ENCODE data around the gene ESAM.
A peak's percentile ranks its signal among the peaks of the same experiment; 100 is the strongest.

Gene ESAM

DNA sequence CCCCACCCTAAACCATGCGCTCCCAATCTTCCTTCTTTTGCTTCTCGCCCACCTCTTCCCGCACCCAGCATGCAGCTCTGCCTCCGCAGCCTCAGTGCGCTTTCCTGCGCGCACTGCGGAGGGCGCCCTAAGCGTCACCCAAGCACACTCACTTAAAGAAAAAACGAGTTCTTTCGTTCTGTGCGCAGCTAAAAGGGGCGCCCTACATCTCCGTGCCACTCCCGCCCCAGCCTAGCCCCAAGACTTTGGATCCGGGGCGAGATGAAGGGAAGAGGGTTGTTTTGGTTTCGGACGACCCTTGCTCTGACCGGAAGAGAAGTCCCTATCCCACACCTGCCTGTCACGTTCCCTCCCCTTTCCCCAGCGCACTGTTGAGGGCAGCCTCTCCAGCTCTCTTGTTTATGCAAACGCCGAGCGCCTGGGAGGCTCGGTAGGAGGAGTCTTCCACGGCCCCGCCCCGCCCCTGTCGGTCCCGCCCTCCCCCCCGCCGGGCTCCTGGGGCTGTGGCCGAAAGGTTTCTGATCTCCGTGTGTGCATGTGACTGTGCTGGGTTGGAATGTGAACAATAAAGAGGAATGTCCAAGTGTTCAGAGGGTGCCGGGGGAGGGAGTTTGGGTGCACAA lies 15.4 kb downstream of the ESAM start:
- Histone ChIP-seq H3K14ac (ENCODE audit: low read length) (no peak overlapping the region), H3K9ac (ENCODE audit: low read depth, low read length, poor library complexity) (no peak overlapping the region), H2BK120ac (ENCODE audit: low read depth, low read length) (no peak overlapping the region), H3K23ac (ENCODE audit: low read depth, low read length, poor library complexity) (peak overlapping the region; percentile 36), H2BK12ac (ENCODE audit: low read length) (no peak overlapping the region), H3K36me3 (replicated peaks in 1 of 2; ENCODE audit: control insufficient read depth in 2 of 2, insufficient read depth in 2 of 2, low read length in 2 of 2) (peaks cover 0 to 20% of the 10 kb centered on the region in 2 donors), H3K9me3 (replicated peaks in 1 of 2; ENCODE audit: control insufficient read depth in 2 of 2, insufficient read depth in 1 of 2, low read depth in 1 of 2, low read length in 2 of 2) (peaks cover 2 to 18% of the 10 kb centered on the region in 2 donors), H3K27ac (replicated peaks; ENCODE audit: low read length) (no peak overlapping the region), H3K18ac (ENCODE audit: low read length) (peak overlapping the region; percentile 48), H3K4me2 (ENCODE audit: insufficient read depth, low read length, poor library complexity, severe bottlenecking) (peak overlapping the region; percentile 46), H2BK15ac (ENCODE audit: low read length) (no peak overlapping the region), H3K79me1 (ENCODE audit: low read depth, low read length) (no peaks in the 10 kb centered on the region), H2AFZ (ENCODE audit: low read length) (no peak overlapping the region), H3K4me1 (ENCODE audit: control insufficient read depth in 2 of 2, insufficient read depth in 1 of 2, low read depth in 1 of 2, low read length in 2 of 2) (peaks cover 0 to 9% of the 10 kb centered on the region in 2 donors), H3K4me3 (ENCODE audit: low read length in 2 of 2) (peak overlapping the region in 1 of 2 donors; percentile 65), H2AK5ac (ENCODE audit: low read depth, low read length) (no peak overlapping the region), H2BK5ac (ENCODE audit: low read length) (no peak overlapping the region), H3K27me3 (ENCODE audit: control insufficient read depth in 3 of 3, insufficient read depth in 3 of 3, low read depth in 1 of 3, low read length in 3 of 3) (peaks cover 0 to 100% (median 67%) of the 10 kb centered on the region in 3 experiments), H4K91ac (ENCODE audit: low read depth, low read length, poor library complexity) (no peak overlapping the region), H4K8ac (ENCODE audit: low read depth, low read length) (no peak overlapping the region), H3K4ac (ENCODE audit: low read length) (no peak overlapping the region)
- WGBS, 2 donors (ENCODE audit: extremely low coverage in 2 of 2, insufficient read length in 2 of 2, insufficient replicate concordance in 1 of 2) = no CpG with 5 or more reads among the region's 37 CpGs
- DNase-seq (ENCODE audit: low spot score) = no peak

DNA sequence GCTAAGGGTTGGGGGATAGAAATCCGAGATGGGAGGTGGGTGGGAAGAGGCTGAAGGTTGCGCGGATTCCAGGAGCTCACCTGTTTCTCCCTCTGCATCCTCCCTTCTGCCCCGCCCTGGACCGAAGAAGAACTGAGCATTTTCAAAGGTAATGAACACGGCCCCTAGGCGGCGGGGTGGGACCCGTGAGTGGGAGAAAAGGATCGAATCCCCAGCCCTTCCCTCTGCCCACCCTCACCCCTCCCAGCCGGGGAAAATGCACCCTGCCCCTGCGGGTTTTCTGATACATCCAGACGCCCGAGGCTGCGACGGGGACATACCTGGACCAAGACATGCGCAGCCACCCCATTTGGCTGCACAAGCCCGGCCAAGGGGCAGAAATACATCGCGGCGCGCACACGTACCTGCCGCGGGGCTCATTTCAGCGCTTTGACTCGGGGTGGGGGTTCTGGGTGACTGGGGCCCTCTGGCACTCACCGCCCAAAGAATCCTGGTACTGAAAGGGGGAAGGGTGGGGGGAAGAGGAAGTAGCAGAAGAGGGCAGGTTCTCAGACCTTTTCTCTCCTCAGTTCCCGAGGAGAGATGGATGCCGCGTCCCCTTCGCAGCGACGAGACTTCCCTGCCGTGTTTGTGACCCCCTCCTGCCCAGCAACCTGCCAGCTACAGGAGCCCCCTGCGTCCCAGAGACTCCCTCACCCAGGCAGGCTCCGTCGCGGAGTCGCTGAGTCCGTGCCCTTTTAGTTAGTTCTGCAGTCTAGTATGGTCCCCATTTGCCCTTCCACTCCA lies 16.1 kb downstream of the ESAM start:
- peak overlapping the region; percentile 36 for H3K23ac ChIP-seq (ENCODE audit: low read depth, low read length, poor library complexity)
- WGBS, 2 donors (ENCODE audit: extremely low coverage in 2 of 2, insufficient read length in 2 of 2, insufficient replicate concordance in 1 of 2) = no CpG with 5 or more reads among the region's 41 CpGs
- H2BK5ac ChIP-seq (ENCODE audit: low read length) = no peak overlapping the region
- no peaks in the 10 kb centered on the region for H3K79me1 ChIP-seq (ENCODE audit: low read depth, low read length)
- H3K4me3 ChIP-seq (ENCODE audit: low read length in 2 of 2) = peak overlapping the region in 1 of 2 donors; percentile 65
- no peak overlapping the region for H3K14ac ChIP-seq (ENCODE audit: low read length)
- no peak overlapping the region for H2BK15ac ChIP-seq (ENCODE audit: low read length)
- peak overlapping the region; percentile 52 for H3K4me2 ChIP-seq (ENCODE audit: insufficient read depth, low read length, poor library complexity, severe bottlenecking)
- peaks cover 0 to 100% (median 65%) of the 10 kb centered on the region in 3 experiments for H3K27me3 ChIP-seq (ENCODE audit: control insufficient read depth in 3 of 3, insufficient read depth in 3 of 3, low read depth in 1 of 3, low read length in 3 of 3)
- no peak overlapping the region for H3K27ac ChIP-seq (replicated peaks; ENCODE audit: low read length)
- no peak overlapping the region for H3K4ac ChIP-seq (ENCODE audit: low read length)
- H3K18ac ChIP-seq (ENCODE audit: low read length) = peak overlapping the region; percentile 48
- no peak overlapping the region for H2AFZ ChIP-seq (ENCODE audit: low read length)
- H2BK12ac ChIP-seq (ENCODE audit: low read length) = no peak overlapping the region
- no peak overlapping the region for H2BK120ac ChIP-seq (ENCODE audit: low read depth, low read length)
- H2AK5ac ChIP-seq (ENCODE audit: low read depth, low read length) = peak overlapping the region; percentile 15
- H4K91ac ChIP-seq (ENCODE audit: low read depth, low read length, poor library complexity) = no peak overlapping the region
- no peak overlapping the region for H4K8ac ChIP-seq (ENCODE audit: low read depth, low read length)
- peaks cover 0 to 9% of the 10 kb centered on the region in 2 donors for H3K4me1 ChIP-seq (ENCODE audit: control insufficient read depth in 2 of 2, insufficient read depth in 1 of 2, low read depth in 1 of 2, low read length in 2 of 2)
- no peak overlapping the region for H3K9ac ChIP-seq (ENCODE audit: low read depth, low read length, poor library complexity)
- no peak for DNase-seq (ENCODE audit: low spot score)
- H3K36me3 ChIP-seq (replicated peaks in 1 of 2; ENCODE audit: control insufficient read depth in 2 of 2, insufficient read depth in 2 of 2, low read length in 2 of 2) = peaks cover 0 to 20% of the 10 kb centered on the region in 2 donors
- peaks cover 2 to 17% of the 10 kb centered on the region in 2 donors for H3K9me3 ChIP-seq (replicated peaks in 1 of 2; ENCODE audit: control insufficient read depth in 2 of 2, insufficient read depth in 1 of 2, low read depth in 1 of 2, low read length in 2 of 2)

DNA sequence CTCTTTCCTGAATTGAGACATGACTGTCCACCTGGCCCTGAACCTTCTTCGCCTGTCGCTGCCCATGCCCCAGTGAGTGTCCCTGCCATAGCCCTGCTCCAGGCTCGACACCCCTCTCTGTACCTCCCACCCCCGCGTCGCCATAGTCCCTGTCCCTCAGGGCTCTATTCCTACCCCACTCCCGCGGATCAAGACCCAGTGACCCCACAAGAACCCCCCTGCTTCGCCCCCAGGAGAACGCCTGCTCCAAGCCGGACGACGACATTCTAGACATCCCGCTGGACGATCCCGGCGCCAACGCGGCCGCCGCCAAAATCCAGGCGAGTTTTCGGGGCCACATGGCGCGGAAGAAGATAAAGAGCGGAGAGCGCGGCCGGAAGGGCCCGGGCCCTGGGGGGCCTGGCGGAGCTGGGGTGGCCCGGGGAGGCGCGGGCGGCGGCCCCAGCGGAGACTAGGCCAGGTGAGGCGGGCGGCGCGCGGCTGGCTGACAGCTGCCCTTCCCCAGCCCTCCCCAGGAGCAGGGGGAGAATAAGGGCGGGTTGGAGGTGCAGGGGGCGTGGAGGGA lies 16.7 kb downstream of the ESAM start:
- no peak overlapping the region for H4K91ac ChIP-seq (ENCODE audit: low read depth, low read length, poor library complexity)
- H2BK120ac ChIP-seq (ENCODE audit: low read depth, low read length) = no peak overlapping the region
- no peak overlapping the region for H3K4me3 ChIP-seq (ENCODE audit: low read length in 2 of 2)
- H3K27me3 ChIP-seq (ENCODE audit: control insufficient read depth in 3 of 3, insufficient read depth in 3 of 3, low read depth in 1 of 3, low read length in 3 of 3) = peaks cover 0 to 100% (median 62%) of the 10 kb centered on the region in 3 experiments
- H3K14ac ChIP-seq (ENCODE audit: low read length) = no peak overlapping the region
- H3K9ac ChIP-seq (ENCODE audit: low read depth, low read length, poor library complexity) = no peak overlapping the region
- H3K4me1 ChIP-seq (ENCODE audit: control insufficient read depth in 2 of 2, insufficient read depth in 1 of 2, low read depth in 1 of 2, low read length in 2 of 2) = peaks cover 4 to 11% of the 10 kb centered on the region in 2 donors
- no peak overlapping the region for H3K27ac ChIP-seq (replicated peaks; ENCODE audit: low read length)
- H2BK15ac ChIP-seq (ENCODE audit: low read length) = peak overlapping the region; percentile 86
- H2BK5ac ChIP-seq (ENCODE audit: low read length) = no peak overlapping the region
- no peak overlapping the region for H2BK12ac ChIP-seq (ENCODE audit: low read length)
- no peak overlapping the region for H4K8ac ChIP-seq (ENCODE audit: low read depth, low read length)
- H3K36me3 ChIP-seq (replicated peaks in 1 of 2; ENCODE audit: control insufficient read depth in 2 of 2, insufficient read depth in 2 of 2, low read length in 2 of 2) = peaks cover 0 to 20% of the 10 kb centered on the region in 2 donors
- peak overlapping the region; percentile 12 for H2AK5ac ChIP-seq (ENCODE audit: low read depth, low read length)
- no peak overlapping the region for H3K4ac ChIP-seq (ENCODE audit: low read length)
- H3K9me3 ChIP-seq (replicated peaks in 1 of 2; ENCODE audit: control insufficient read depth in 2 of 2, insufficient read depth in 1 of 2, low read depth in 1 of 2, low read length in 2 of 2) = peaks cover 2 to 16% of the 10 kb centered on the region in 2 donors
- peak overlapping the region; percentile 68 for H3K18ac ChIP-seq (ENCODE audit: low read length)
- H3K79me1 ChIP-seq (ENCODE audit: low read depth, low read length) = no peaks in the 10 kb centered on the region
- WGBS, 2 donors (ENCODE audit: extremely low coverage in 2 of 2, insufficient read length in 2 of 2, insufficient replicate concordance in 1 of 2) = no CpG with 5 or more reads among the region's 44 CpGs
- H2AFZ ChIP-seq (ENCODE audit: low read length) = no peak overlapping the region
- no peak for DNase-seq (ENCODE audit: low spot score)
- H3K23ac ChIP-seq (ENCODE audit: low read depth, low read length, poor library complexity) = no peak overlapping the region
- H3K4me2 ChIP-seq (ENCODE audit: insufficient read depth, low read length, poor library complexity, severe bottlenecking) = peak overlapping the region; percentile 52

DNA sequence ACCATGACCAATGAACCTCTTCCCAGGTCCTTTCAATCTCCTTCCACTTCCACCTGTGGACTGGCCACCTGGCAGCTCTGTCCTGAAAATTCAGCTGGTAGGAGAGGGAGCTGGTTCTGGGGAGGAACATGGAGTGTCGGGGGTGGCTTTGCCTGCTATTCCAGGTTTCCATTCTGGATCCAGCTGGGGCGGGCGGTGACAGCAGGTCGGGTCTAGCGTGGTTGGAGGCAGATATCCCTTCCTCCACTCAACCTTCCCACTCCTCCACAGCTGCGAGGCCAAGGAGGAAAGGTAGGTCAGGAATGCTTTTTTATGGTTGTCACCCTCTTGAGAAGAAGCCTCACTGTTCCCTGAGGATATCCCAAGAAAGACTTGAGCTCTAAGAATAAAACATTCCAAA lies 19.0 kb downstream of the ESAM start:
- peaks cover 2 to 10% of the 10 kb centered on the region in 2 donors for H3K9me3 ChIP-seq (replicated peaks in 1 of 2; ENCODE audit: control insufficient read depth in 2 of 2, insufficient read depth in 1 of 2, low read depth in 1 of 2, low read length in 2 of 2)
- no peak overlapping the region for H3K4me3 ChIP-seq (ENCODE audit: low read length in 2 of 2)
- H4K8ac ChIP-seq (ENCODE audit: low read depth, low read length) = no peak overlapping the region
- peaks cover 0 to 90% (median 45%) of the 10 kb centered on the region in 3 experiments for H3K27me3 ChIP-seq (ENCODE audit: control insufficient read depth in 3 of 3, insufficient read depth in 3 of 3, low read depth in 1 of 3, low read length in 3 of 3)
- H2BK15ac ChIP-seq (ENCODE audit: low read length) = no peak overlapping the region
- no peak overlapping the region for H2BK5ac ChIP-seq (ENCODE audit: low read length)
- H3K4me2 ChIP-seq (ENCODE audit: insufficient read depth, low read length, poor library complexity, severe bottlenecking) = no peak overlapping the region
- H3K4me1 ChIP-seq (ENCODE audit: control insufficient read depth in 2 of 2, insufficient read depth in 1 of 2, low read depth in 1 of 2, low read length in 2 of 2) = peaks cover 16 to 20% of the 10 kb centered on the region in 2 donors
- no CpG with 5 or more reads among the region's 6 CpGs for WGBS, 2 donors (ENCODE audit: extremely low coverage in 2 of 2, insufficient read length in 2 of 2, insufficient replicate concordance in 1 of 2)
- H3K23ac ChIP-seq (ENCODE audit: low read depth, low read length, poor library complexity) = no peak overlapping the region
- no peak overlapping the region for H4K91ac ChIP-seq (ENCODE audit: low read depth, low read length, poor library complexity)
- H3K14ac ChIP-seq (ENCODE audit: low read length) = no peak overlapping the region
- H3K36me3 ChIP-seq (replicated peaks in 1 of 2; ENCODE audit: control insufficient read depth in 2 of 2, insufficient read depth in 2 of 2, low read length in 2 of 2) = peaks cover 0 to 20% of the 10 kb centered on the region in 2 donors
- H2BK120ac ChIP-seq (ENCODE audit: low read depth, low read length) = no peak overlapping the region
- H2AFZ ChIP-seq (ENCODE audit: low read length) = no peak overlapping the region
- H3K27ac ChIP-seq (replicated peaks; ENCODE audit: low read length) = no peak overlapping the region
- no peak overlapping the region for H3K4ac ChIP-seq (ENCODE audit: low read length)
- no peaks in the 10 kb centered on the region for H3K79me1 ChIP-seq (ENCODE audit: low read depth, low read length)
- H2BK12ac ChIP-seq (ENCODE audit: low read length) = no peak overlapping the region
- no peak overlapping the region for H3K9ac ChIP-seq (ENCODE audit: low read depth, low read length, poor library complexity)
- no peak overlapping the region for H2AK5ac ChIP-seq (ENCODE audit: low read depth, low read length)
- no peak for DNase-seq (ENCODE audit: low spot score)
- no peak overlapping the region for H3K18ac ChIP-seq (ENCODE audit: low read length)
